HTR-8/SVneo (cell line): Measurements from ENCODE around the gene TRAF2.

Experiments
- DNase-seq: peaks from one replicate; pipeline ENCODE4 v3.0.0; 2011; ENCODE audit warnings: low spot score, mixed read lengths; ENCODE audit not compliant: insufficient read length
- FAIRE-seq: peaks from 2 replicates; lab custom pipeline; 2011; peaks lifted over from hg19 to GRCh38; lab: Jason Lieb, UNC

TRAF2 gene

DNA sequence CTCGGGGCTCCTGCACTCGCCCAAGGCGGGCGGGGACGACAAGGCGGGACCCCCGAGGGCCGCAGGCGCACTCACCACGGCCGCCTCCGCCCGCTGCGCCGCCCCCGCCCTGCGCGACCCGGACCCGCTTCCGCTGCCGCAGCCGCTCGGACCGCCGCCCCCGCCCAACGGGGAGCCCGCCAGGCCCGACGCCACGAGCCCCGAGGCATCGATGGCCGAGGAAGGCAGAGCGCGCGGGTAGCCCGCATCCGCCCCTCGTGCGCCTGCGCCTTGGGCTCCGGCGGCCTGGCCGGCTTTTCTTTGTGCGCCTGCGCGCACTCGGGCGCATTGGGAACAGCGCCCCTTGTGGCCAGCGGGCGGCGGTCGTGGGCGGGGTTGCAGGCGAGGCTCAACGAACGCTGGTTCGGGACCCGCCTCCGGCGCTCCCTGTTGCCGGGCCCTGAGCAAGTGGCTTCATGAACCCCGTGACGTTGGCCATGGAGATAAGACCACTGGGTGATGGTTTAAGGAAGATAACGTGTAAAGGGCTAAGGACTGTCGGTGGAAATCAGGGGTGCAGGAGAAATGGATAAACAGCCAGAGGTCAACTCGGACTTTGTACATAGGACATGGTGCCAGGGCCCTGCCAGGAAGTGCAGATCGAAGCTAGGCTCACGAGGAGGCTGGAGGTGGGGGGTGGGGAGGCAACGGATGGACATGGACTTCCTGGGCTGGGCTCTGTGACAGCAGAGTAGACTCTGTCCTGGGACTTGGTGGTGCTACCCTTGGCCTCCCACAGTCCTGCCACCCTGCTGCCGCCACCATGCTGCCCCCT is 58.4 kb downstream of the TRAF2 start, which contains the start of the genes C8G and FBXW5:
Gene C8G, plus strand, starts transcription at position 725 of the 814 bp plus-strand sequence. Its CDS starts 78 bp downstream, at position 803.
Gene FBXW5, minus strand, starts transcription at position 220 of the 814 bp plus-strand sequence. CDS start 655 bp downstream, outside the sequence.
- DNase-seq = peak; percentile 95
- FAIRE-seq = peak; percentile 89

- no peak for DNase-seq
- FAIRE-seq = no peak
These were observed 59.3 kb downstream of the TRAF2 start for GRCh38 chr9:136945333-136946227.

DNA sequence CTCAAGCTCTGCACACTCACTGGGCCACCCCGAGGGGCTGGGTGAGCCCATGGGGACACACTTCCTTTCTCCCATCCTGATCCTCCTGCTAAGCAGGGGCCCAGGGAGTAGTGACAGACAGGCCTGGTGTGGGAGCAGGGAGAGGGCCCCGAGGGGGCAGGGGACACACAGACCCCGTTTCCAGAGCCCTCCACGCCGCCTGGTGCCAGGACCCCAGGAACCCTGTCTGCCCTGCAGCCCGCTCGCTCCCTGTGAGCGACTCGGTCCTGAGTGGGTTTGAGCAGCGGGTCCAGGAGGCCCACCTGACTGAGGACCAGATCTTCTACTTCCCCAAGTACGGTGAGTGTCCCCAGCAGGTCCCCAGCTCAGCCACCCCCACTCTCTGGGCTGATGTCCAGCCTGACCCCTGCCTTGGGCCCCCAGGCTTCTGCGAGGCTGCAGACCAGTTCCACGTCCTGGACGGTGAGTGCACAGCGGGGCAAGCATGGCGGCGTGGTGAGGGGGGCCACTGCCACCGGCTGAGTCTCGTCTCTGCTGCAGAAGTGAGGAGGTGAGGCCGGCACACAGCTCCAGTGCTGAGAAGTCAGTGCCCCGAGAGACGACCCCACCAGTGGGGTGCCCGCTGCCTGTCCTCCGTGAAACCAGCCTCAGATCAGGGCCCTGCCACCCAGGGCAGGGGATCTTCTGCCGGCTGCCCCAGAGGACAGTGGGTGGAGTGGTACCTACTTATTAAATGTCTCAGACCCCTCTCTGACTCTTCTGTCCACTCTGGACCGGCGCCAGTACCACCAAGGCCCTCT is 60.1 kb downstream of the TRAF2 start:
- DNase-seq = no peak
- FAIRE-seq = no peak

- DNase-seq = no peak
- FAIRE-seq = no peak
These were observed 60.9 kb downstream of the TRAF2 start for GRCh38 chr9:136947028-136947891.

DNA sequence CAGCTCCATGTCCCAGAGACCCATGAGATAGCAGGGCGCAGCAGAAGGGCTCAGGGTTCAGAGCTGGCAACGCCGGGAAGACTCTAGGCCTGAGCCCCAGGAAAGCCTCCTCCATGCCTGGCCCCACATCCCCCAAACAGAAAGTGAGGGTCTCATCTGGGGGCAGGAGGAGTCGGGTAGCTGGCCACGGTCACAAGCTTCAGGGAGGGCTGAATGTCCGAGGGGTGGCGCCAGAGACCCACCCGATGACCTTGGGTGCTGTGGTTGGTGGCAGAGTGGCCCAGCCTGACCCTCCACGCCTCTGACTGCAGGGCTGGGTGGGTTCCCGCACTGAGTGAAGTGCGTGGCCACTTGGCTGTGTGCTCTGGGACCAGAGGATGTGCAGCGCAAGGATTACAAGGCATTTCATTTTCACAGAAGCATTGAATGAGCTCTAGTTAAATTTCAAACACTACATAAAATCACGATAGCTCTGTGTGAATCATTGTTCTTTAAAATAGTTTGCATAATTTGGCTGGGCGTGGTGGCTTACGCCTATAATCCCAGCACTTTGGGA is 61.7 kb downstream of the TRAF2 start:
- FAIRE-seq (no peak), DNase-seq (peak; percentile 41)

DNA sequence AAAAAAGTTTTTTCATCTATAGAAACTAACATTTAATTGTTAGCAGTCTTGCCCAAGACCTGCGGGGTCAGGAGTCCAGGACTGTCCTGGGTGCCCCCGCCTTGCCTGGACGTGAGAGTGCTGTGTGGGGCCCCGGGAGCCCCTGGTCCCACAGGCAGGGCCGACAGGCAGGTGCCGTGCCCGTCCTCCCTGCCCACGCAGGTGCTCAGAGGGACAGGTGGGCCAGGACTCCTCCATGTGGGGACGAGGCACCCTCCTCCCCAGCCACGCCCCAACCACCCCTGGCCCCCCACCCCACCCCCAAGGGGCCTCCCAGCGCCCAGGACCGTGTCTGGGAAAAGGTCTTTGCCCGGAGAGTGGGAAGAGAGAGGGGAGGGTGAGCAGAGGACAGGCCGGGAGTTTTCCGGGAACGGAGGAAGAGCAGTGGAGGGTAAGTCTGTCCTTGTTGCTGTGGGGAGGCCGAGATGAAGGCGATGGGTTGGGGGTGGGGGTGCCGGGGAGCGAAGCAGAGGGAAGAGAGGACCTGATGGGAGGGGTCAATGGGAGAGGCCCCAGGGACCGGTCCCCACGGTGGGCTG is 63.0 kb downstream of the TRAF2 start:
- DNase-seq = peak; percentile 11
- FAIRE-seq = no peak

- peak; percentile 98 for DNase-seq
- FAIRE-seq = peak; percentile 81
These were observed 63.7 kb downstream of the TRAF2 start for GRCh38 chr9:136949817-136950655.

- FAIRE-seq = no peak
These were observed 64.5 kb downstream of the TRAF2 start for GRCh38 chr9:136950656-136951276.

GRCh38 chr9:136951541-136952320 is 65.4 kb downstream of the TRAF2 start, which contains the start of gene LCN12:
Gene LCN12 (plus strand): TSS chr9:136952273. CDS start chr9:136952328, 55 bp downstream.
- no peak for DNase-seq
- no peak for FAIRE-seq

More at GRCh38 chr9:136950656-136951276, 64.5 kb downstream of the TRAF2 start:
- DNase-seq = no peak

- FAIRE-seq = no peak
- no peak for DNase-seq
These were observed 66.1 kb downstream of the TRAF2 start for GRCh38 chr9:136952321-136952850.

DNA sequence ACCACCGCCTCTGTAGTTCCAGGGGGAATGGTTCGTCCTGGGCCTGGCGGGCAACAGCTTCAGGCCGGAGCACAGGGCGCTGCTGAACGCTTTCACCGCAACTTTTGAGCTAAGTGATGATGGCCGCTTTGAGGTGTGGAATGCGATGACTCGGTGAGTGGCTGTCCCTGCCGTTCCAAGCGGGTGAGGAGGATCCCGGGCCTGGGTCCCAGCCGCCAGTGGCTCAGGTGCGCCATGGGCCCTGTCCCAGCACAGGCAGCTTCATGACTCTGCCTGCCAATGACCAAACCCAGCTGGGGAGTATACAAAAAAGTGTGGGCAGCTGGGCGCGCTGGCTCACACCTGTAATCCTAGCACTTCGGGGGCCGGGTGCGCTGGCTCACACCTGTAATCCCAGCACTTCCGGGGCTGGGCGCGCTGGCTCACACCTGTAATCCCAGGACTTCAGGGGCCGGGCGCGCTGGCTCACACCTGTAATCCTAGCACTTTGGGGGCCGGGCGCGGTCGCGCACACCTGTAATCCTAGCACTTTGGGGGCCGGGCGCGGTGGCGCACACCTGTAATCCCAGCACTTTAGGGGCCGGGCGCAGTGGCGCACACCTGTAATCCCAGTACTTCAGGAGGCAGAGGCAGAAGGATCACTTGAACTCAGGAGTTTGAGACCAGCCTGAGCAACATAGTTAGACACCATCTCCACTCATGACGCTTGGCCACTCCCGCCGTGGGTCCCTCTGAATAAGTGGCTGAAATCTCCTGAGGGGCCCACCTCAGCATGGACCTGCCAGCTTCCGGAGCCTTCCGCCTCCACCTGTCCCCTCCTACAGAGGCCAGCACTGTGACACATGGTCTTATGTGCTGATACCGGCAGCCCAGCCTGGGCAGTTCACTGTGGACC is 66.8 kb downstream of the TRAF2 start:
- DNase-seq (no peak), FAIRE-seq (no peak)

GRCh38 chr9:136953771-136954269 is 67.5 kb downstream of the TRAF2 start:
- FAIRE-seq = no peak
- no peak for DNase-seq

- FAIRE-seq = no peak
These were observed 68.2 kb downstream of the TRAF2 start for GRCh38 chr9:136954270-136955083.

More at GRCh38 chr9:136954270-136955083, 68.2 kb downstream of the TRAF2 start:
- DNase-seq = no peak
